AG04449 (cell line): ENCODE measurements around the gene TMEM9.

ENCODE experiments used
- CTCF ChIA-PET: fragments of 350-600 bp; formaldehyde crosslinking; extraction: SDS; loops from one replicate; lab custom pipeline; 2021; ENCODE audit warnings: antibody characterized with exemption; lab: Yijun Ruan, JAX
- POLR2A ChIA-PET: fragments of 400-600, 350-600 bp; formaldehyde crosslinking; extraction: SDS; loops from one replicate; lab custom pipeline; 2020; ENCODE audit warnings: antibody characterized with exemption, inconsistent platforms; lab: Yijun Ruan, JAX
- DNase-seq: peaks from one replicate; pipeline ENCODE4 v3.0.0-alpha.2; 2010; ENCODE audit warnings: low read depth, low spot score
- H3K4me3 ChIP-seq: 2 replicates; pipeline ENCODE4 v1.5.1; 2011; ENCODE audit warnings: low read depth, mild to moderate bottlenecking, control low read depth, low read length
- TF ChIP-seq, protein P1 (sequence below): IDR thresholded peaks from one replicate; pipeline ENCODE4 v1.5.1; 2011; ENCODE audit warnings: mild to moderate bottlenecking, moderate library complexity, low read length, control low read depth, inconsistent platforms; ENCODE audit not compliant: insufficient read depth; ENCODE audit errors: missing control alignments

TMEM9 gene

DNA sequence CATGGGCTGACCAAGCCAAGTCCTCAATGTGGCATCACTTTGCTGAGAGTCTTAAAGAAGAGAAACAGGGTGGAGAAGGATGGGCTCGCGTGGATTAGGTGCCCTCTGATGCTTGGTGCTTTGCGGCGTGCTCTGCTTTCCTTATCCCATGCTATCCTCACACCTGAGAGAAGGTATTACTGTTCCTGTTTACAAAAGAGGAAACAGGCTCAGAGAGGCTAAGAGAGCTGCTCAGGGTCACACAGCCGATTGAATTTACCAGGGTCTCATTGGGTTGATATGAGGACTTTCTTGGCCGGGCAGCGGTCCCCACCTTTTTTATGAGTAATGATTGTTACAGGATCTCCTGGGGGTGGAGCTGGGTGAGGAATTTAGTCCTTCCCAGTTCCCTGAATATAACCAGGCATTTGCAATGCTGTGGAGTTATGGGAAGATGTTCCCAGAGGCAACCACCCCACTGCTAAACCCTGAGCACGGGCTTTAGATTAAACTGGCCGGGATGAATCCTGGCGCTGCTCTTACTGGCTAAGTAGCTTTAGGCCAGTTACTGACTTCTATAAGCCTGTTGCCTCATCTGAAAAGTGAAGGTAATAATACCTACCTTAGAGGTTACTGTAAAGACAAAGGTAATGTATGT is 31.8 kb downstream of the TMEM9 start:
- no peak for DNase-seq
- ChIA-PET POLR2A (no interaction called here), CTCF (interaction anchor here (1.0 to 6.0 kb wide), 6 partner anchors 8 to 565 kb away, joined by 3 to 50 read pairs (median 4); partner anchors contain the start of gene CACNA1S)
- H3K4me3 ChIP-seq = no peak overlapping the region
- TF ChIP-seq, protein P1, sequence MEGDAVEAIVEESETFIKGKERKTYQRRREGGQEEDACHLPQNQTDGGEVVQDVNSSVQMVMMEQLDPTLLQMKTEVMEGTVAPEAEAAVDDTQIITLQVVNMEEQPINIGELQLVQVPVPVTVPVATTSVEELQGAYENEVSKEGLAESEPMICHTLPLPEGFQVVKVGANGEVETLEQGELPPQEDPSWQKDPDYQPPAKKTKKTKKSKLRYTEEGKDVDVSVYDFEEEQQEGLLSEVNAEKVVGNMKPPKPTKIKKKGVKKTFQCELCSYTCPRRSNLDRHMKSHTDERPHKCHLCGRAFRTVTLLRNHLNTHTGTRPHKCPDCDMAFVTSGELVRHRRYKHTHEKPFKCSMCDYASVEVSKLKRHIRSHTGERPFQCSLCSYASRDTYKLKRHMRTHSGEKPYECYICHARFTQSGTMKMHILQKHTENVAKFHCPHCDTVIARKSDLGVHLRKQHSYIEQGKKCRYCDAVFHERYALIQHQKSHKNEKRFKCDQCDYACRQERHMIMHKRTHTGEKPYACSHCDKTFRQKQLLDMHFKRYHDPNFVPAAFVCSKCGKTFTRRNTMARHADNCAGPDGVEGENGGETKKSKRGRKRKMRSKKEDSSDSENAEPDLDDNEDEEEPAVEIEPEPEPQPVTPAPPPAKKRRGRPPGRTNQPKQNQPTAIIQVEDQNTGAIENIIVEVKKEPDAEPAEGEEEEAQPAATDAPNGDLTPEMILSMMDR = no peak

DNA sequence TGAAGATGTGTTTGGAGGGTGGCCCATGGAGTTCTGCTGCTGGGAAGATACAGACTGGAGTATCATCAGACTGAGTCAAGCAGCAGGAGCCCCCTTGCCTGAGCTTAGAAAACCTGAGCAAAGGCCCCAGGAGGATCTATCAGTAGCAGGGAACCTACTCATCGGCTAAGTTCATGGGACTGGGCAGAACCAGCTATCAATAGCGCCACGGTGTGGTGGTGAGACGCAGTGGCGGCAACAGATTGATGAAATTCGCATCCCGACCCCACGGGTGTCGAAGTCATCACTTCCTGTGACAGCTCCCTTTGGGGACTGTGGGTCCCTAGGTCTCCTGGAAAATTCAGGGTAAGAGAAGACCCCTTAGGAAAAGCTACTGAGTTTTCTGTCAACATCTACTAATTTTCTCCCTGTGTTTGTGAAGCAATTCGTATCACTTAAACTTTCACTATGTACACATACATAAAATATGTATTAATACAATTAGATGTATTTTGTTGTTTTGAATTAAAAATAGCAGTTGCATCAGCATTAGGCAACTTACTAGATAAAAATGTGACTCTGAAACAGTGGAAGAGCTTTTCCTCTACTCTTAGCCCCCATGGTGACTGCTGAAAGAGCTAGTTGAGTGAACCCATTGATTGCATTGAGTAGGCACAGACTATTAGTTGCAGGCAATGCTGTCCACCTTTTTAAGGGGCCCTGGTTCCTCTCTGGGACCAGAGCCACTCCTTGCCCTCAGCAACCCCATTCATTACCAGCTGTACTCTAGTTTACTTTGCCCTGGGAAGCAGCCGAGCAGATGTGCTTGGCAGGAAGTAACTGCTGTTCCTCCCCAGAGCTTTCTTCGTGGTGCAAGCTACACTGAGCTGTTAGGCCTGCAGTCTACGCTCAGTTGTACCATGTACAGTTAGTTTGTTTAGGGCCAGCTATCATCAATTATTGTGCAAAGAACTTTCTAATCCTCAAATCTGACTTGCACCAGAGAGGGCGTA is 34.8 kb downstream of the TMEM9 start:
- no peak for DNase-seq
- ChIA-PET POLR2A (no interaction called here), CTCF (interaction anchor here (0.7 to 8.2 kb wide), 16 partner anchors 9 to 561 kb away, joined by 3 to 78 read pairs (median 4); no protein-coding TSS in a partner anchor)
- TF ChIP-seq, protein P1 = peak; percentile 55
- no peak overlapping the region for H3K4me3 ChIP-seq

DNA sequence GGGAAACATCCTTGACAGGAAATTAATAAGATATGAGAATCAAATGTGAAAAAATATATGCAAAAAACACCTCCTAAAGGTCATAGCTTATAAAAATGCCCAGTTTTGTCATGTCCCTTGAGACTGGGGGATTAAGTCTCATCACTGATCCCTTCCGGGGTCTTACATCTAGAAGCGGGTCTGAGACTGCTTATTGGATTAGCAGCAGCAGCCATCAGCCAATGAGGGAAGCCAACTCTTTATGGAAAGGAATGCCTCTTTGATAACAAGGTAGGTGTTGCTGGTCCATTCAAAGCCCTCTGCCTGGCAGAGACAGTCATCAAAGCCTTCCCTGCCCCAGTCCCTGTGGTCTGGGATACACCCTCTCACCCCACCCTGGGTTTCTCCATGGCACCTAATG is 38.2 kb downstream of the TMEM9 start:
- no peak overlapping the region for H3K4me3 ChIP-seq
- TF ChIP-seq, protein P1 = no peak
- CTCF ChIA-PET = interaction anchor here (1.3 to 8.2 kb wide), 6 partner anchors 8 to 144 kb away, joined by 4 to 102 read pairs (median 28); partner anchors contain the start of gene ASCL5
- POLR2A ChIA-PET = no interaction called here
- DNase-seq = no peak

DNA sequence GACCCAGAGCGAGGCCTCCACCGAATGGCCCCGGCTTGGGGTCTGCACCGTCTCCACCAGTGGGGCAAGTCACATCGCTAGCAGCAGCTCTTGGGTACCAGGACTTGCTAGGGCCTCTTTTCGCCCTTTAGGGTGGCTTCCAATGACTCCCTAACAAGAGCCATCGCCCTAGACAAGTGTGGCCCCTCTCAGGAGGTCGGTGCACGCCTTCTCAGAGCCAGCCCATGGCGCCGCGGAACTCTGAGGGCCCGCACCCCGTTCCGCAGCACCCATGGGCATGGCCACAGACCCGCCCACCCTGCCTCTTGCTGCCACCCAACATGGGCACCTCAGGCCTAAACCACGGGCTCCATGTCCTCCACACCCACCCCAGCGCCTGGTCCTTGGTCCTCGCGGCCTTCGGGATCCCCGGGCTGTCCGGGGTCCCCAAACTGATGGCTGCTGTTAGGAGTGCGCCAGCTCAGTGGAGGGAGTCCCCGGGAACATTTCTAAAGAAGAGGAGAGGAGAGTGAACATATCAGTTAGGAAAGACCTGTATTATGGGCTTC is 38.8 kb downstream of the TMEM9 start:
- ChIA-PET CTCF (interaction anchor here (0.7 to 8.2 kb wide), 10 partner anchors 9 to 163 kb away, joined by 3 to 102 read pairs (median 10); partner anchors contain the start of gene ASCL5), POLR2A (no interaction called here)
- H3K4me3 ChIP-seq = no peak overlapping the region
- TF ChIP-seq, protein P1 = no peak
- no peak for DNase-seq

DNA sequence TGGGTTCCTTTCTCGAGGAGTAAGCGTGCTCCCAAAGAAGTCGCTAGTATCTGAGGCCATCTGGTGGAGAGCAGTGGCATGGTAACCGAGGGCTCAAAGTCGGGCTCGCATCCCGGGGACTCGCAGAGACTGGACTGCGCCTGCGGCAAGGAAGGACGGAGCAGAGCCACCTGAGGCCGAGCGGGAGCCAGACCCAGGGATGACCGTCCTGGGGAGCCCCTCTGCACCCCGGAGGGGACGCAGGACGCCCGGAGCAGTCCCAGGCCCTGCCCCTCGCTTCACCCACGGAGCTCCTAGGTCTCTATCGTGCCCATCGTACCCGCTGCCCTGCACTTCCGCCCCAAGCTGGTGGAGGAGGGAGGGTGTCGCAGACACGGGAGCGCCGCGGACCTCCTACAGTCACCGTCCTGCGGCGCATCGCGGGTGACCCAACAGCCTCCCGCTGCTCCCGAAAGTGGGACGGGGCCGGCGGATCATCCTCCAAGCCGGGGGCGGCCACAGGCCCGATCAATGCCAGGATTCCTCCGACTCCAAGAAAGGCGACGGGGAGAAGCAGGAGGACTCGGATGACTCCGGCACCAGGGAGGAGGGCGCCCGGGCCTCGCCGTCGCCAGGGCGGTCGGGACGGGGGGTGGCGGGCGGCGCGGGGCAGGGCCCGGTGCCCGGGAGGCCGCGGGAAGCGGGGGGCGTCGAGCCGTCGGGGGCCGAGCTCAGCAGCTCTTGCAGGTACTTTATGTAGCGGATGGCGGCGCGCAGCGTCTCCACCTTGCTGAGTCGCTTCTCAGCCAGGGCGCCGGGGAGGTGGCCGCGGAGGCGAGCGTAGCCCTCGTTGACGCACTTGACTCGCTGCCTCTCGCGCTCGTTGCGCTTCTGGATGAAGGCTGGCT is 39.8 kb downstream of the TMEM9 start:
- CTCF ChIA-PET = interaction anchor here (0.6 to 8.2 kb wide), 21 partner anchors 10 to 557 kb away, joined by 3 to 102 read pairs (median 5); partner anchors contain the start of gene ASCL5
- DNase-seq = no peak
- POLR2A ChIA-PET = no interaction called here
- TF ChIP-seq, protein P1 = peak; percentile 94
- H3K4me3 ChIP-seq = peak overlapping the region; percentile 67
